HCT116 (cell line): ENCODE results near the gene CCDC9B. TPM values are rescaled to one million over a fixed set of nuclear protein-coding genes. Genes with fewer than 3 reads are reported as not detected.

ENCODE experiments used
- ATAC-seq: fragments of 200-7000 bp; cut with Tn5 transposase; 2 replicates; pipeline ENCODE4 v1.9.1; 2020; ENCODE audit warnings: mild to moderate bottlenecking, moderate library complexity
- BruUV-seq: library from RNA; stranded (reverse); fragments of 400-500 nt; replicated peaks from 2 replicates; lab custom pipeline; 2021; lab: Mats Ljungman, UMichigan
- CTCF ChIA-PET: fragments of 300-600 bp; sonication (Branson Sonifier 250); formaldehyde crosslinking; loops from one replicate; lab custom pipeline; 2021; ENCODE audit warnings: antibody characterized with exemption; lab: Charles Lee
- POLR2A ChIA-PET: fragments of 300-600, 350-600 bp; sonication (Branson Sonifier 250); formaldehyde crosslinking; loops from one replicate; lab custom pipeline; 2021; ENCODE audit warnings: antibody characterized with exemption; lab: Charles Lee
- RAD21 ChIA-PET, 2 experiments: fragments of 300-600 bp; sonication (Branson Sonifier 250); formaldehyde crosslinking; loops; one replicate each; lab custom pipeline; 2023; ENCODE audit warnings: low total read pairs in 2 of 2; ENCODE audit not compliant: uncharacterized antibody in 2 of 2, unreplicated experiment in 2 of 2, low non-redundant PET in 1 of 2; lab: Charles Lee
- DNase-seq: peaks from one replicate; pipeline ENCODE4 v3.0.0-alpha.2; 2010; ENCODE audit warnings: low read depth, low spot score
- H2AFZ ChIP-seq: fragments of 200-600 bp; shearing (Covaris generic), sonication (generic); 2 replicates; pipeline ENCODE4 v1.6.1; 2017; ENCODE audit warnings: low read depth, mixed run types, mixed read lengths, antibody characterized with exemption, low read length; ENCODE audit not compliant: poor library complexity, severe bottlenecking
- H3K27ac ChIP-seq: 2 replicates; pipeline ENCODE4 v1.5.1; 2012; ENCODE audit warnings: low read depth, low read length
- H3K27me3 ChIP-seq: fragments of 200-600 bp; sonication (generic); 2 replicates; pipeline ENCODE4 v1.6.1; 2016; ENCODE audit warnings: mixed run types, low read length, mixed read lengths; ENCODE audit not compliant: insufficient read depth
- H3K36me3 ChIP-seq, 2 experiments: fragments of 200-500 bp in 1 of 2; fragments of 200-600 bp in 1 of 2; sonication (Bioruptor generic) in 1 of 2; sonication (generic) in 1 of 2; 2 replicates each; pipeline versions ENCODE4 v1.5.1 to v1.6.1; 2014 to 2016; ENCODE audit warnings: low read length in 2 of 2, inconsistent platforms in 1 of 2, mixed read lengths in 1 of 2, mixed run types in 1 of 2; ENCODE audit not compliant: insufficient read depth in 2 of 2, control insufficient read depth in 1 of 2
- H3K4me1 ChIP-seq, 2 experiments: fragments of 200-600 bp in 1 of 2; sonication (generic) in 1 of 2; 2 replicates each; pipeline versions ENCODE4 v1.5.1 to v1.6.1; 2012 to 2017; ENCODE audit warnings: low read length in 2 of 2, inconsistent platforms in 1 of 2, mild to moderate bottlenecking in 1 of 2, mixed read lengths in 1 of 2, mixed run types in 1 of 2, moderate library complexity in 1 of 2; ENCODE audit not compliant: insufficient read depth in 2 of 2, control insufficient read depth in 1 of 2
- H3K4me2 ChIP-seq: fragments of 200-600 bp; sonication (generic); 2 replicates; pipeline ENCODE4 v1.6.1; 2017; ENCODE audit warnings: mixed run types, low read length, mixed read lengths
- H3K4me3 ChIP-seq, 2 experiments: fragments of 200-600 bp in 1 of 2; sonication (generic) in 1 of 2; replicated peaks in 1 of 2; 2 replicates each; pipeline ENCODE4 v1.5.1; 2011 to 2016; ENCODE audit warnings: low read length in 2 of 2, control low read depth in 1 of 2, low read depth in 1 of 2, mild to moderate bottlenecking in 1 of 2, mixed read lengths in 1 of 2, mixed run types in 1 of 2
- H3K79me2 ChIP-seq: fragments of 200-600 bp; sonication (generic); 2 replicates; pipeline ENCODE4 v1.6.1; 2017; ENCODE audit warnings: mild to moderate bottlenecking, mixed run types, low read length, moderate library complexity, mixed read lengths; ENCODE audit not compliant: insufficient read depth
- H3K9ac ChIP-seq: fragments of 200-600 bp; sonication (generic); 2 replicates; pipeline ENCODE4 v1.6.1; 2016; ENCODE audit warnings: low read length, mixed read lengths
- H3K9me2 ChIP-seq: fragments of 200-600 bp; sonication (generic), shearing (Covaris generic); 2 replicates; pipeline ENCODE4 v1.6.1; 2017; ENCODE audit warnings: mixed run types, mild to moderate bottlenecking, moderate library complexity; ENCODE audit not compliant: insufficient read depth
- H3K9me3 ChIP-seq, 2 experiments: fragments of 200-500 bp in 1 of 2; fragments of 200-600 bp in 1 of 2; sonication (Bioruptor generic) in 1 of 2; sonication (generic) in 1 of 2; 2 replicates each; pipeline ENCODE4 v1.6.1; 2014 to 2017; ENCODE audit warnings: low read length in 2 of 2, mixed read lengths in 2 of 2, inconsistent platforms in 1 of 2, low read depth in 1 of 2, mild to moderate bottlenecking in 1 of 2, mixed run types in 1 of 2, moderate library complexity in 1 of 2; ENCODE audit not compliant: control insufficient read depth in 1 of 2, insufficient read depth in 1 of 2
- H4K20me1 ChIP-seq: fragments of 200-600 bp; sonication (generic), shearing (Covaris generic); 2 replicates; pipeline ENCODE4 v1.6.1; 2017; ENCODE audit warnings: mixed run types, mild to moderate bottlenecking, moderate library complexity; ENCODE audit not compliant: insufficient read depth
- CBX3 ChIP-seq: IDR thresholded peaks from 2 replicates; pipeline ENCODE4 v1.6.1; 2012; ENCODE audit warnings: low read depth
- JUND ChIP-seq: IDR thresholded peaks from 2 replicates; pipeline ENCODE4 v1.6.1; 2012
- SRF ChIP-seq: IDR thresholded peaks from 2 replicates; pipeline ENCODE4 v1.6.1; 2012; ENCODE audit warnings: low read depth
- TCF7L2 ChIP-seq: IDR thresholded peaks from 2 replicates; pipeline ENCODE4 v1.7.0; 2011; ENCODE audit warnings: borderline replicate concordance, inconsistent platforms; ENCODE audit not compliant: insufficient read depth, insufficient read length; ENCODE audit errors: extremely low read depth
- ZNF274 ChIP-seq: fragments of 200-500 bp; sonication (Bioruptor generic); IDR thresholded peaks from 2 replicates; pipeline ENCODE4 v1.6.1; 2014; ENCODE audit warnings: mild to moderate bottlenecking, low read depth, low read length, inconsistent platforms
- intact Hi-C: fragments of 100-400 bp; cut with micrococcal nuclease; formaldehyde crosslinking; loops from 2 replicates; pipeline ENCODE4 v1.10.0; 2022
- total RNA-seq: library from RNA; stranded (reverse); gene quantifications from one replicate; pipeline ENCODE4 v1.2.1, GENCODE V29; 2021; ENCODE audit not compliant: unreplicated experiment
- TF ChIP-seq, protein P1 (sequence below): IDR thresholded peaks from 2 replicates; pipeline ENCODE4 v1.6.1; 2012

The CCDC9B gene
- total RNA-seq, 1 experiment from 2014 or later = 15.6 TPM

DNA sequence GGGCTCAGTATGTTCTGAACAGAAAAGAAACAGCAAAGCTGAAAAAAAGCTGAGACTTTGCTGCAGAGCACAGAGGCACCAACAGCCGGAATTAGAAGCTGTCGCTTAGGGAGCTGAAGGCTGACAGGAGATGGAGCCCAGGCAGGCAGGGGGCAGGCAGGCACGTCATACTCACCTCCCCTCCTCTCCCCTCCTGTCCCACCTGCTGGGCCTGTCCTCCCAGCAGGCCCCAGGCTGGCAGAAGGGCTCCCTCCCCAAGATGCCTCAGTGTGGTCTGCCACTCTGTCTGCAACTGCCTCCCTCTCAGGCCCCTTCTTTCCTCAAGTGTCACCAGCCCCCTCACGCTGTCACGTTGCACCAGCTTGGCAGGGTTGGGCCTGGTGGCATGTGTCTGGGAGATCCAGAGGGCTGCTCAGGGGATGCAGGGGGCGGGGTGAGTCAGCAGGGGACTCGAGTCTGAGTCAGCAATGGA is 54.6 kb downstream of the CCDC9B start:
- H3K79me2 ChIP-seq = no peaks in the 10 kb centered on the region
- no TSS peak for BruUV-seq
- H3K4me1 ChIP-seq = peaks cover 55 to 74% of the 10 kb centered on the region in 2 experiments
- no peak for TF ChIP-seq ZNF274
- TF ChIP-seq, protein P1, sequence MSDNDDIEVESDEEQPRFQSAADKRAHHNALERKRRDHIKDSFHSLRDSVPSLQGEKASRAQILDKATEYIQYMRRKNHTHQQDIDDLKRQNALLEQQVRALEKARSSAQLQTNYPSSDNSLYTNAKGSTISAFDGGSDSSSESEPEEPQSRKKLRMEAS = peak; percentile 39; the same call in 1 of the 2 replicates
- ChIA-PET CTCF (interaction anchor here (0.8 to 2.0 kb wide), 7 partner anchors 11 to 241 kb away, joined by 3 to 11 read pairs (median 5); no protein-coding TSS in a partner anchor), POLR2A (no interaction called here), RAD21 (no interaction called here)
- no peaks in the 10 kb centered on the region for H3K27me3 ChIP-seq
- no peaks in the 10 kb centered on the region for H3K9me2 ChIP-seq
- H3K4me2 ChIP-seq = peak overlapping the region; percentile 74
- H4K20me1 ChIP-seq = no peaks in the 10 kb centered on the region
- H2AFZ ChIP-seq = no peak overlapping the region
- intact Hi-C loops = no loop called here
- no peaks in the 10 kb centered on the region for H3K36me3 ChIP-seq
- peak overlapping the region; percentile 44 for H3K9ac ChIP-seq
- ATAC-seq (no peak), DNase-seq (no peak)
- H3K4me3 ChIP-seq = no peak overlapping the region
- no peak overlapping the region for H3K27ac ChIP-seq
- H3K9me3 ChIP-seq = no peaks in the 10 kb centered on the region

GRCh38 chr15:40285554-40286011 is 55.2 kb downstream of the CCDC9B start:
- BruUV-seq = no TSS peak
- no peak overlapping the region for H2AFZ ChIP-seq
- peak overlapping the region; percentile 44 for H3K9ac ChIP-seq
- no peaks in the 10 kb centered on the region for H3K27me3 ChIP-seq
- ChIA-PET POLR2A (no interaction called here), CTCF (interaction anchor here (0.8 to 2.0 kb wide), 6 partner anchors 11 to 240 kb away, joined by 3 to 11 read pairs (median 6); no protein-coding TSS in a partner anchor), RAD21 (no interaction called here)
- no peak for DNase-seq
- intact Hi-C loops = no loop called here
- H3K9me3 ChIP-seq = no peaks in the 10 kb centered on the region
- no peak overlapping the region for H3K4me3 ChIP-seq
- ATAC-seq = no peak
- no peaks in the 10 kb centered on the region for H3K79me2 ChIP-seq
- peak overlapping the region; percentile 15; the same call in 1 of the 2 replicates for H3K27ac ChIP-seq
- H3K4me1 ChIP-seq = peaks cover 52 to 69% of the 10 kb centered on the region in 2 experiments
- H4K20me1 ChIP-seq = no peaks in the 10 kb centered on the region
- no peaks in the 10 kb centered on the region for H3K36me3 ChIP-seq
- H3K4me2 ChIP-seq = peak overlapping the region; percentile 74
- no peaks in the 10 kb centered on the region for H3K9me2 ChIP-seq
- no peak for TF ChIP-seq SRF
- peak; percentile 52 for TF ChIP-seq TCF7L2
- TF ChIP-seq CBX3 = no peak
- TF ChIP-seq JUND = no peak; the same call in 1 of the 2 replicates
